Tongue (tissue), 2 donors: ENCODE measurements around the gene FAM20A. TPM values are rescaled to one million over a fixed set of nuclear protein-coding genes. Genes with fewer than 3 reads are reported as not detected.
"Not testable (repeated sequence)": the region's sequence is repeated elsewhere in the genome, so short reads cannot be mapped to it uniquely, and the experiment has no call there.

Experiments
- DNase-seq: peaks from one replicate; pipeline ENCODE4 v3.0.0-alpha.2; 2015
- total RNA-seq: library from RNA; depleted of rRNA; stranded (reverse); fragments of >200 nt; gene quantifications from one replicate; pipeline ENCODE4 v1.2.3, GENCODE V29; 2014

Gene FAM20A
- total RNA-seq, 1 donor from 2014 or later = 6.5 TPM

DNA sequence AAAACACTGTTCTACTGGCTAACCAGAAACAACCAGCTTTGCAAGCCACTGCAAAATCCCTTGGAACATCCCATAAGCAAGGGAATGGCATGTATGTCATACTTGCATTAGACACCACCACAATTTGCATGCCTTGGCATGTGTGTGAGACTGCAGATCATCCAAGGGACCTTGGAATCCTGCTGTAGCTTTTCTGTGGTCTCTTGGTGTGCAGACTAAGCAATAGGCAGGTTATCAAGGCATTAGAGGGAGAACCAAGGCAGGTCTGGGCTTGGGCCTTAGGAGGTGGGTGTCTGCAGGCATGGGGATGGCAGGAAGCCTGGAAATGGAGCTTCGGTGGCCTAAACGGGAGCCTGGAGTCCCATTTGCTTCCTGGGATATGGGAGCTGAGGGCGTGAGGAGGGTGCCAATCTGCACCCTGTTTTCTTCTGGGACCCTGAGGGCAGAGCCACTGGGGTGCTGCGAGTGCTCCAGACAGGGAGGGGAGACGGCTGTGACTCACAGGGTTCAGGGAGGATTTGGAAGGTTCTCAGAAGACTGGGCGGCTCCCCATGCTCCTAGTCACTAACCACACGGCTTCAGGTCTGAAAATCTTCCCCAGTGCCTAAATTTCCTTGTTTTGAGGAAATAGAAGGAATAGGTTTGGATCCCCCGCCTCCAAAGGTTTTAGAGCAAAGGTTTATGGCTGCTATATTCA, 36.6 kb downstream of the FAM20A start:
- no peak for DNase-seq

DNA sequence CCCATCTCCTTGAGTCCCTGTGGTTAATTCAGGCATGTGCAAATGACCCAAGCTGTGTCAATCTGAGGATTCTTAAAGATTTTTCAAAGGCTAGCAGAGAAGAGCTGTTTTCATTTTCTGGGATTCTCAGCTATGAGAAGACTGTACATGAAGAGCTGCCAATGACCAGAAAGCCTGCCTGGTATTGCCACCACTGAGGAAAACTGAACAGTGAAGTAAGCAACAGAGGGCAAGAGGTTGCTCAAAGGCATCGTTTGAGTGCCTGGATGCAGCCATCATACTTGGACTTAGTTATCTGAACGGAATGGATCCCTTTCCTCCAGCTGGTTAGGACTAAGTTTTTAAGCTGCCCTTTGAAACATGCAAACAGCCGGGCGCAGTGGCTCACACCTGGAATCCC, 38.4 kb downstream of the FAM20A start:
- no peak for DNase-seq

DNA sequence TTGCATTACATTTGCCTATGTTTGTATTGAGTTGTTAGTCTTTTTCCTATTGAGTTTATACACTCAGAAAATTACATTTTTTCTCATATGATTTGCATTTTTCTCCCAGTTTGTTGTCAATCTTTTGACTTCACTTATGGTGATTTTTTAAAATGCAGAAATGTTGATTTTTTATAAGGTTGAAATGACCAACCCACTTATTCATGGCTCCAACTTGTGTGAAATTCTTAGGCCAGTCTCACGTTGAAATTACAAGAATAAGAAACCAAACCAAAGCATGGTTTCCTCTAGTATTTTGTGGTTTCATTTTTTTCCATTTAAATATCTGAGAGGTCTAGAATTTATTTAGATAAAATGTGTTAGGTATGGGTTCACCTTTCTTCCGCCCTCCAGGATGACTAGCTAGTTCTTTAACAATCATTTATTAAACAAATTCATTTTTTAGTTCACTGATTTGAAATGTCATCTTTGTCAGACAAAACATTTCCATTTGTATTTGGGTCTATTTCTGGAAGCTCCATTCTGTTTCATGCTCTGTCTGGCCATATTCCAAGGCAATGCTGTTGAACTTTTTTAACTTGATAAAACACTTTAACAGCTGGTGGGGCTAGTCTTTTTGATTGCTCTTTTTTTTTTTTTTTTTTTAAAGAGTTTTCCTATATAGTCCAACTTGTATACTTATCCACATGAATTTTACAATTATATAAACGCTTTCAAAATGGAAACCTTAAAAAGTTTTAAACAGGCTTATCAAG, 40.0 kb downstream of the FAM20A start:
- DNase-seq = no peak

DNA sequence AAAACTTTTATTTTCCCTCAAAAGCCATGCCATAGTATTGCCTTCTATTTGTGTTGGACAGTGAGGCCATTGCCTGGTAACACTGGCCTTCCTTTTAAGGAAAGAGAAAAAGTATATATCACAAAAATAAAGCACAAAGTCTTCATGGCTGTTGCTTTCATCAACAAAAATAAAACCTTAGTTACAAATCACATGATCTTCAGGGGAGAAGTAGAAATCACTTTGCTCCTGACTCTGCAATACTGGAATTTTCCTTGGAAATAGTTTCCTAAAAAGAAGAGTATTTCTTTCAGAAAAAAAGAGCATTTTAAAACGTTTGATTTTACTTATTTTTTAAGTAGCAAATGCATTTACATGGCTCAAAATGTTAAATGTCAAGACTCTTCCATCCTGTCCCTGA, 41.9 kb downstream of the FAM20A start:
- no peak for DNase-seq

DNA sequence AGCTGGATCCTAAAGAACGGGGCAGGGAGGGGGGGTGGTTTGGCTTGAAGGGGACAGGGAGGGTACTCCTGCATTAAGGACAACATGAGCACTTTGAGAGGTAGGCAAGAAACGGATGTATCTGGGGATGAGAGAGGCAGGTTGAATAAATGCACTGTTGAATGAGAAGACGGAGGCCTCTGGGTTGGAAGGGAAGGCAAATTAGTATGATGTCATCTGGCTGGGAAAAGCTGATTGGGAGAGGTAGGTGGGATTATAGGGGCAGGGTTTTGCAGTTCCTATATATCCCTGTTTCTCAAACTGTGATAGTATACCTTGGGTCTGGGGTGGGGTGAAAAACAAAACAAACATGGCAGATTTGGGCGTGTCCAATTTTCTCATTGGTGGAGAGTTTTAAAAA, 44.6 kb downstream of the FAM20A start:
- DNase-seq = no peak

DNA sequence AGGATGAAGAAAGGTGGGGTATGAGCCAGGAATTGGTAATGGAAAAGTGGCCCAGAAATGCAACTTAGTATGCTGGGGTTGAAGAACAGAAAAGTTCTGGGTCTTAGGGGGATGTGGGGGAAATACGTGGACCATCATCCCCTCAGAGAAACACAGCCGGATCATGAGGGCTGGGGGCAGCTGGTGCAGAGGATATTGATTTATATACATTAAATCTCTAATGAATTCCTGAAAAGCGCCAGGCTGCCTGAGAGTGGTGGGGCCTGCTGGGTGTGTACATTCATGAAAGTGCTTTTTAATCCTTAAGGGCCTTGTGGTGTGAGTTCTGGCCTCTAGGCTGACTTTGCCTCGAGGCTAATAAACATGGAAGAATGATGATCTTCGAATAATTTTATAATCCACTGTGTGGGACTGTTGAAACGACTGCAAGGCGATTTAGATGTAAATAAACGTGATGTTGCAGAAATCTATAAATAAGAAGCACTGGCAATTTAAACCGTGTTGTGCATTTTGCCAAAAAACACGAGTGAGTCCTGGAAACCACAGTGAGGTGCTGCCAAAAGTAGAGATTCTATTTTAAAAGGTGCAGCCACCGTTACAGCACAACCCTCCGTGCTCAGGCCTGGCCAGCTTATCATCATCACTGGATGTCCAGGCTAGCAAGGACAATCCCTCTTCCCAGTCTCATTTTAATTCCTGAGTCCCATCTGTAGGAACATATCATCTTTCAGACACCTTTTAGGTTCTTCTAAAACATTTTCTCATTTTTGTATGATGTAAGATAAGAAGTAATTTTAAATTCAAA, 56.9 kb downstream of the FAM20A start:
- DNase-seq = no peak

DNA sequence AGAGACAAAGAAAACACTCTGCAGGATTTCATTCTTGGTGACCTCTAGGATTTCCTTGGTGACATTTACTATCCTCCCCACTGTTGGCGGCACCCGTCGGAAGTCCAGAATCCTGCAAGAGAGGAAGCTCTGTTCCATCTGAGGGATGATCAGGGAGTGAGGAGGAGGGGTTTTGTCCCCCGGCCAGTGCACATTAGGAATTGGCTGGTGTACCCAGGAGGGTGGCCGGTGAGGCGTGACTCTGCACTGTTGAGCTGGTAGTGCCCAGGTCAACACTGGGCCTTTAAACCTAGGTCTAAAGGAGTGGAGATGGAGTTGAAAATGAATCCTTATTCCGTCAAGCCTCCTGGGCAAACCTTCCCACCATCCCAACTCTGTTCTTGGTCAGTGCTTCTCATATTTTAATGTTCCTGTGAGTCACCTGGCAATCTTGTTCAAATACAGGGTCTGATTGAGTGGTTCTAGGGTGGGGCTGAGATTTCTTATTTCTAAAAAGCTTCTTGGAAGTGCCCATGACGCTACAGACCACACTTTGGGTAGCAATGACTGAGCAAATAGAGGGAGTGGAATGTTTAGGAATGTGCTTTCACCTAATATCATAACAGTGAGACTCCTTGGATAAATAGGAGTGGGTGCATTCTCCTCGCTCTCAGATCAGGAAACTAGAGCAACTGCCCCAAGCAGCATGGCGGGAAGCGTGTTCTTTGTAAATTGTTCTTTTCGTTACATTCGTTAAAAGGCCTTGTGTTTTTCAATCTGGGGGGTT, 58.3 kb downstream of the FAM20A start:
- DNase-seq = no peak

DNA sequence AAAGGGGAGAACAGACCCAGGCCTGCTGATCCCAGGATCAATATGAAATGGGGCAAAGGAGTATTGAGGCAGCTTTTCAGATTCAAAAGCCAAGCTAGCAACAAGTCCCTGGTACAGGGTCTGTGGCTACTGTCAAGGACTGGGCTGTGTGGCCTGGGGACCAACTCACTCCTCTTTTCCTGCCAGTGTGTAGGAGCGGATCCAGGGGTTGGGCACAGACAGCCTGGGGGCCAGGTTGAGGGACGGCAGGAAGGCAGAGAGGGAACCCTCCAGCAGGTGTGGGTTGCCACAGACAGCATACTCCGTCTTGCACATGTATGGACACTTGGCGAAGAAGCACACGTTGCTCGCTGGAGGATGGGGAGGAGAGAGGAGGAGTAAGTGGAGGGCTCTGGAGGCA, 59.4 kb downstream of the FAM20A start:
- DNase-seq = no peak

DNA sequence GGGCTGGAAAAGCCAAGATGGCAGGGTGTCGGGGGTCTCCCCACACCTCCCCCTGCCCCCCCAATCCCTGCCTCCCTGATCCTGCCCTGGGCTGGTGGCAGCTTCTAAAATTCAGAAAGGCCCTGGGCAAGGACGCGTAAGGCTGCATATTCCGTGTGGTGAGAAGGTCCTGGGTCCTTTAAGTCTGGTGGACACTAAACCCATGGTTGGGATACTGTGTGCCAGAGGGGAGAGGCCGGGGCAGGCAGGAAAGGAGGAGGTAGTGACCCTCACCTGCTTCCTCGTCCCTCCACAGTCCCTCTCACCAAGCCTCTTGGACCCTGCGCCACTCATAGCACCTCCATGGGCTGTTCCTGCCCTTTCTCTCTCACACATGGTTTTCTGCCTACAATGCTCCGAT, 60.2 kb downstream of the FAM20A start:
- DNase-seq = no peak

DNA sequence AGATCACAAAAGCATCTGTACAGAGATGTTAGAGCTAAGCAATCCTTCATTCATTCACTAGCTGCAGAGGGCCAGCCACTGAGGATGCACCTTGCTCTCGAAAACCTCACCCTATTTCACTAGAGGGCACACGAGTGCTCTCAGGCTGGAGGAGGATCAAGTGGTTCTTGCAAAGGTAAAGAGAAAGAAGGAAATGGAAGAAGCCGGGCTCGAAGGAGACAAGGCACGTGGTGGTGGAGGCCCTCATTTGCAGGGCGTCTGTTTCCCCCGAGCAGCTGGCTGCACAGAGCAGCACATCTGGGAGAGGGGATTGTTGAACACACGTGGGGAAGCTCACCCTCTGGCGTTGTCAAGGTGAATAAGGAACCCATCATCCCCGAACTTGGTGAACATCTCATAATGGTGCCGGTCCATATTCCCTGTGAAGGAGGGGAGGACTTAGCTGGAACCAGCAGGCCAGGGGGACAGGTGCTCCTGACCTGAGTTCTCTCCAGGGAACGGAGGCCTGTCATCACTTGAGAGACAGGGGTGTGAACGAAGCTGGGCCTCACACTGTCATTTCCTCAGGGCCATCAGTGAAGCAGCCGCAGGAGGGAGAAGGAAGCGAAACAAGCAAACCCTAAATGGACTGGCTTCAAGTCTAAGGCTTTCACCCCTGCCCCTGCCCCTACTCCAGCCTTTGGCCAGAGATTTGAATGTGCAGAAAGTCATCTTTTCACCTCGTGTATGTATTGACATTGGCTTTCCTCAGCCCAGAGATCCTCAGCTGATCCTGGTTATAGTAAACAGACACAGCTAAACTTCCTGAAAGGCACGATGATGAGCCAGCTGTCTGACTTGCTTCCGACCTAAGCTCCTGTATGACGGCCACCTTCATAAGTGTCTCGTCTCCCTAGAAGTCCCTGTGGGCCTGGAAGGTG, 61.4 kb downstream of the FAM20A start:
- DNase-seq = peak; percentile 52

DNA sequence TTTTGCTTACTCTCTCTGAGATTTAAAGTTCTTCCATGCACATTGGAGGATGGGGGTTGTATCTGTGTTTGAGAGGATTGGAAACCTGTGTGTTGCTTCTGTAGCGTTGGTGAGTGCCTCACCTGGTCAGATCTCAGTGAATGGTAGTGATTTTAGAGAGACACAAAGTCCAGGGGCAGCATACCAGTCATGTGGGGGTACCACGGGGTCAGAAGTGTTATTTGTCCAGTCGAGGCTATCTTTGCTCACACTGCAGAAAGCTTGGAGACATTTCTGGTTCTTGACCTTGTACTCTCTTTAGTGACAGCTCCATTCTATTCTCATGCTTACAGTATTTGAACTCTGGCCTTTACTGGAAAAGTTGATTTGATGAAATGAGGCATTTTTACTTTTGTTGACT, 65.2 kb downstream of the FAM20A start:
- no peak for DNase-seq

DNA sequence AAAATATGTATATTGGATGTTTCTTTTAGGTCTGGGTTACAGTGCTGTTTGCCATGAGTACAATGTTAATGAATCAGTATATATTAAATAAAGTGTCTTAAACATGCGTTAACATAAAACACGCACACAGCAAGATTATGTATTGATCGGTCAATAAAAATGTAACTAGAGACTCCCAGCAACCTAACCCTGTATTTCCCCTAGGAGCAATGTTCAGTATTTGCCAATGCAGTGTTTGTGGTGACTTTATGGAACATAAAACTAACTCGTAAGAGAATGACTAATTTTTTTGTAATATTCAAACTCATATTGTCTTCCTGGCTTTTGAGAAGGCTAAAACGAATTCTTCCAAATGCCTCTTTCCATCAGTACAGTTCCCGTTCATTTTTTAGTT, 66.5 kb downstream of the FAM20A start:
- DNase-seq = no peak

DNA sequence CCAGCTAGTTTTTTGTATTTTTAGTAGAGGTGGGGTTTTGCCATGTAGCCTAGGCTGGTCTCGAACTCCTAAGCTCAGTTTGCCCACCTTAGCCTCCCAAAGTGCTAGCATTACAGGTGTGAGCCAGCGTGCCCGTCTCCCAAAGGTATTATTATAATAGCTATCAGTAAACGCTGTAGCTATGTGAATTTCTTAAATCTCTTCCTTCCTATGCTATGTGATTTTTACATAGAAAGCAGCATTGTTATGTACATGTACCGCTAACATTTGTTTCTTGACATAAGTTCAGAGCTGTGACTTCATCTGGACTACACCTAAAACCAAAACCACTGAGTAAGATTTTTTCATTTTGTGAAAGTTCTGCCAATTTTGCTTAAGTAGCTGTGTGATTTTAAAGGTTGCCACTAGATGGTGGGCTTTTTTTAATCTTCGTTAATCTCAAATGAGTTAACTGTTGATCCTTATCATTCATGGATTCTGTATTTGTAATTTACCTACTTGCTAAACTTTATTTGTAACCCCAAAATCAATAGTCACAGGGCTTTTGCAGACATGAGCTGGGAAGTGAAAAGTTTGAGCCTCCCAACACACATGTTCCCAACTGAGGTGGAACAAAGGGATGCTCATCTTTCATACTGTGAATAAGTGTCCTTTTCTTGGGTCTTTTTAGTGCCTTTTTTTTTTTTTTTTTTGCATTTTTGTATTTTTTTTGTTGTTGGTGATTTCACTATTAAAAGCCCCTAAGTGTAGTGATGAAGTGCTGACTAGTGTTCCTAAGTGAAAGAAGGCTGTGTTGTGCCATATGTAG, 67.1 kb downstream of the FAM20A start:
- peak; percentile 64 for DNase-seq

DNA sequence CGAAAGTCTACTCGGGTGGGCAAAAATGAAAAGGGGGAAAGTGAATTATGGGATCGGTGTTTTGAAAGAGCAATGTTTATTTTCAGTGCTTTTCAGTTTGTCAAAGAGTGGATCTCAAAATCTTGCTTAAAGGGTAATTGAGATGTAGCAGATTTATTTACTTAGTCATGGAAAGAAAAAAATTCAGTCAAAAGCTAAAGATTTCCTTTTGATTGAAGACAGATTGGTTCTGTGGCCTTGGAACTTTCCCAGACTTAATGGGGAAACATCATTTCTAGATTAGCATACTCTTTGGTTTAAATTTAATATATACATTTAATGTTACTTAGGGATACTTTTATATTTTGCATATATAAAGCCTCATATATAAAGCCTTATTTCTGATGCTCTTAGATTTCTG, 68.3 kb downstream of the FAM20A start:
- no peak for DNase-seq

DNA sequence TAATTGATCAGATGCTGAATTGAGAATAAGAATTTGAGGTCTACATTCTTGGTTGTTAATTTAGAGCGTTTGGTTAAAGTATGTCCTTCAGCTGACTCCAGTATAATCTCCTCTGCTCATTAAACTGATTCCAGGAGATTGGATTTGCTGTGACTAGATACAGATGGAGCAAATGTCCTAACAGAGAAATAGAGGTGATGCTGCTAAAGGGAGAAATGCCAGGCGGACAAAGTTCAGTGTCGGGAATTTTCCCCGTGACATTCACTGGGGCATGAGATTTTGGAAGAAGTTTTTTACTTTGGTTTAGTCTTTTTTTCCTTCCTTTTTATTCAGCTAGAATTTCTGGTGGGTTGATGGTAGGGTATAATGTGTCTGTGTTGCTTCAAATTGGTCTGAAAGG, 69.9 kb downstream of the FAM20A start:
- DNase-seq = no peak

DNA sequence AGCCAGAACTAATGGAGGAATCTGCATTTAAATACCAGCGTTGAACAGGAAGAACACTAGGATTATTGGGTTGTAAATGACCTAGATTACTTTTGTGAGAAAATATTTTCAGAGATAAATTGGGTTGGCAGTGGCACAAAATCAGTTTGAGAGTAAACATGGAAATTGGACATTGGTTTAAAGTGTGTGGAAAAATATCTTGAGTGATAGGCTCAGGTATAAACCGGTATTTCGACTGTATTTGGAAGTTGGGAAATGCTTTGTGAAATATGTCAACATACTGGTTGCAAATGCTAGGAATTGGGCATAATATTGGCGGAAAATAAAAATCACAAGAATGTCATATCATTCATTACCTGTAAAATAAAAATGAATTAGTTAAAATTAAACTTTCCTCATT, 73.9 kb downstream of the FAM20A start:
- DNase-seq = no peak

DNA sequence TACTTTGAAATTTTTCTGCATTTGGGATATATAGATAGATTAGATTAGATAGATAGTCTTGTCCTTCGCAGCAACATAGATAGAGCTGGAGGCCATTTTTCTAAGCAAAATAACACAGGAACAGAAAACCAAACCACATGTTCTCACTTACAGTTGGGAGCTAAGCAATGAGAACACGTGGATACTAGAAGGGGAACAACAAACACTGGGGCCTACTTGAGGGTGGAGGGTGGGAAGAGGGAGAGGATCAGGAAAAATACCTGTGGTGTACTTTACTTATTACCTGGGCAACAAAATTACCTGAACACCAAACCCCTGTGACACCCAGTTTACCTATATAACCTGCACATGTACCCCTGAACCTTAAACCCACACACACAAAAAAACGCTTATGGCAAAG, 74.6 kb downstream of the FAM20A start:
- no peak for DNase-seq

DNA sequence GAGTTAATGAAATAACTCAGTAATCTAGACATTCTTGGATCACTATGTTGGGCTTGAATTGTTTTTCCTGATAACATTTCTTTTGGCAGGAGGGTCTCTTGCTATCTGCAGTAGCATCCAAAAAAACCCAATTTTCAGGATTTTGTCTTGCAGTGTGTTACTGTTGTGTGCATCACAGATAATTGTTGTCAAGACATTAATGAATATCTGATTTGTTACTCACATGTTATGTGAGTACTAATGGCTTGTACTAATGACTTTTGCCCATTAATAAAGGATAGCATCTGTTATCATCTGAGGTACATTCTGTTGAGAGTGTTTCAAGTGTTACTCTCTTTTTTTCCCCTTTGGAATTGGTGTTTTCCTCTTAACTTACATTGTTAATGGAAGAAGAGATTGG, 78.9 kb downstream of the FAM20A start:
- no peak for DNase-seq

DNA sequence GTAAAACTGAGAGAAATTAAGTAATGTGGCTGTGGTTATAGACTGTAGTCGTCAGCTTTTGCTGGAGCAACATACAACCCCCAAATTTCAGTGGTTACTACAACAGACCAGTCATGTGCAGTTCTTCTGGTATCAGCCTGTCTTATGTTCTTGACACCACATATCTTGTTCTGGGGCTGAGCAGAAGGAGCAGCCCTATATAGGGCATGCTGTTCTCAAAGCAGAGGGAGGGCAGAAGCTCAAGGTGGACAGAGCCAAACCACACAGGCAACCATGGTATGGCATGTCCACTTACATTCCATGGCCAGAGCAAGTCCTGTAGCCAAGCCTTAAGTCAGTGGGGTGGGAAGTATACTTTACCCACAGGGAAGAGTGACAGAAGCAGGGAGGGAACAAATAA, 81.3 kb downstream of the FAM20A start:
- no peak for DNase-seq

DNA sequence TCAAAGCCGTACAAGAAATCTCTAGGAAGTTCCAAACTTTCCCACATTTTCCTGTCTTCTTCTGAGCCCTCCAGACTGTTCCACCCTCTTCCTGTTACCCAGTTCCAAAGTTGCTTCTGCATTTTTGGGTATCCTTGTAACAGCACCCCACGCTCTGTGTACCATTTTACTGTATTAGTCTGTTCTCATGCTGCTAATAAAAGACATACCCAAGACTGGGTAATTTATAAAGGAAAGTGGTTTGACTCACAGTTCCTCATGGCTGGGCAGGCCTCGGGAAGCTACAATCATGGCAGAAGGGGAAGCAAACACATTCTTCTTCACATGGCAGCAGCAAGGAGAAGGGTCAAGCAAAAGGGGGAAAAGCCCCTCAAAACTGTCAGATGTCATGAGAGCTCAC, 82.1 kb downstream of the FAM20A start:
- DNase-seq = not testable (repeated sequence)
